K562 treated with DMSO at 1 percent for 12 hours (cell line): ENCODE results near the gene GPD2. TPM values are rescaled to one million over a fixed set of nuclear protein-coding genes. Genes with fewer than 3 reads are reported as not detected.

Source experiments
- total RNA-seq: library from RNA; unstranded; fragments of 300-600 nt; gene quantifications from 2 replicates; pipeline ENCODE4 v1.2.3, GENCODE V29; 2022; ENCODE audit not compliant: insufficient read depth

Gene GPD2
- 3.0 and 27.8 TPM in 2 replicates for total RNA-seq

GRCh38 chr2:156435718-156436496 is at the start of gene GPD2:
Gene GPD2 (plus strand): TSS chr2:156436379. CDS start chr2:156476106, 39,727 bp downstream.

Other genes with a start within 250 kb of the GPD2 start
- 0.92 and 3.2 TPM in 2 replicates for gene NR4A2, start 103.7 kb upstream of the GPD2 start, total RNA-seq